HG02885 (cell line): Measurements from ENCODE around the gene C1QB.

Experiments
- ATAC-seq: cut with Tn5 transposase; IDR thresholded peaks from one replicate; pipeline ENCODE4 v1.9.1; 2021; ENCODE audit warnings: mild to moderate bottlenecking; ENCODE audit not compliant: unreplicated experiment, poor library complexity

The C1QB gene

GRCh38 chr1:22652881-22653316 is at the start of gene C1QB:
TSS of gene C1QB (plus strand) at chr1:22653236. CDS start at chr1:22659463, 6,227 bp downstream.
- ATAC-seq = no peak

- no peak for ATAC-seq
Observed at GRCh38 chr1:22606161-22606560, 46.9 kb upstream of the C1QB start.

DNA sequence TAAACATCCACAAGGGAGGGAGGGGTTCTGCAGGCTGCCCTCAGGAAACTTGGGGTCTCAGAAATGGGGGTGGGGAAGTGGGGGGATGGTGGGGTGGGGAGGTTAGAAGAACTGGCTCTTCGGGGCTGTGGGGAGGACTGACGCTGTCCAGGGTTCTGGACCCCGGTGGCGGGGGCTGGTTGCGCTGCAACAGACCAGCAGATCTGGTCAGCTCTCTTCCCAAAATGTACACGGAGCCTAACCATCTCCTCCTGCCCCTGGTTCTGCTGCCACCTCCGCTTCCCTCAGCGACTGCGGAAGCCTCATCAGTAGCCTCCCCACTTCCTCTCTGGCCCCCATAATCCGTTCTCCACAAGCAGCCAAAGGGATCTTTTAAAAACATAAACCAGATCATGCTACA is 45.9 kb upstream of the C1QB start:
- ATAC-seq = no peak

- ATAC-seq = no peak
Observed at GRCh38 chr1:22608361-22608760, 44.7 kb upstream of the C1QB start.

- ATAC-seq = no peak
Observed at GRCh38 chr1:22609291-22609690, 43.7 kb upstream of the C1QB start.

GRCh38 chr1:22611530-22611947 is 41.5 kb upstream of the C1QB start:
- ATAC-seq = no peak

GRCh38 chr1:22612671-22613571 is 40.1 kb upstream of the C1QB start:
- no peak for ATAC-seq

GRCh38 chr1:22613572-22613918 is 39.5 kb upstream of the C1QB start:
- ATAC-seq = no peak

GRCh38 chr1:22613951-22614350 is 39.1 kb upstream of the C1QB start:
- no peak for ATAC-seq

- ATAC-seq = no peak
Observed at GRCh38 chr1:22615886-22616285, 37.1 kb upstream of the C1QB start.

DNA sequence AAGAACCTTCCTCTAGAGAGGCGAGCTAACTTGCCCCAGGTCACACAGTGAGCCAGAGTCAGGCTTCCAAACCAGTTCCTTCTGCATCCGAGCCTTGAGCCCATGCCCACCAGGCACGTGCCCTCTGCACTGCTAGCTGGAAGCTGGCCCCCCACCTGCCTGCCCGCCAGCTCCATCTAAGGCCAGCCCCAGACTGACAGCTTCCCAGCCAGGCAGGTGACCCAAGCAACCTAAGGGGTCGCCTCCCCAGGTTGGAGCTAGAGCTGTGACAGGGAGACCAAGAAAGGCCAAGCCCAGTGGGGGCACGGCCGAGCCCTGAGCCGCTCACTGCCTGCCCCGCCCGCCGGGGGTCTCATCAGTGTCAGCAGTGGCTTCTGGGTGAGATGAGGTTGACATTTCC is 36.5 kb upstream of the C1QB start:
- no peak for ATAC-seq

DNA sequence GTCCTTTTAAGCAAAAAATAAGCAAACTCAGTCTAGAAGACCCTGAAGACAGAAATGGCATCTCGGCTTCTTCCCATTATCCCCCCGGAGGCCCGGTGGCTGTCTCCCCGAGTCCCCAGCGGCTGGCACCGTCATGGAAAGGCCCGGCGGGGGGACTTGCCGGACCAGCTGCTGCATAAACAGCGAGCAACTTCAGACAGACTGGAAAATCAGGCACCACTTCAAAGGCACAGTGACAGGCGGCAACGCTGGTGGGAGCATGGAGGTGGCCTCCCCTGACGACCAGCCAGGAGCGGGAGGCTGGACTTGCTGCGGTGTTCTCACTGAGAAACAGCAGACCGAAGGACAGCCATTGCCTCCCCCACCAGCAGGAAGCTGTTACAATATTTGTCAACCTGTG is 35.0 kb upstream of the C1QB start:
- no peak for ATAC-seq

- no peak for ATAC-seq
Observed at GRCh38 chr1:22619252-22619651, 33.8 kb upstream of the C1QB start.

- ATAC-seq = no peak
Observed at GRCh38 chr1:22619798-22620197, 33.2 kb upstream of the C1QB start.

DNA sequence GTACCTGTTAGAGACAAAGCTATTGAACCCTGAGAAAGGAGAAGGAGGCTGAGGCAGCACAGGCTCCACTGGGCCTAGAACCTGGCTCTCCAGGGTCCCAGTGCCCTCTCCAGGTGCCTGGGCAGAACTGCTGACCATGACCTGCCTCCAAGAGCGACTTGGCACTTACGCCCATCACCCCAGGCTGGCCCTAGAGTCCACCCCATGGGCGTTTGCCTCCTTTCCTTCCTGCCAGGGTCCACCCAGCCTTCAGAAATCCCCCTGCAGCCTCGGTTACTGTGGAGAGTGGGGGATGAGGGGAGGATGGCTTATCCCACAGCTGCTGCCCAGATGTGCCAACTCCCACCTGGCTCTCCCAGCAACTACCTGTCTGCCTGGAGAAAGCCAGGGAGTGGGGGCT is 31.3 kb upstream of the C1QB start:
- ATAC-seq = no peak

DNA sequence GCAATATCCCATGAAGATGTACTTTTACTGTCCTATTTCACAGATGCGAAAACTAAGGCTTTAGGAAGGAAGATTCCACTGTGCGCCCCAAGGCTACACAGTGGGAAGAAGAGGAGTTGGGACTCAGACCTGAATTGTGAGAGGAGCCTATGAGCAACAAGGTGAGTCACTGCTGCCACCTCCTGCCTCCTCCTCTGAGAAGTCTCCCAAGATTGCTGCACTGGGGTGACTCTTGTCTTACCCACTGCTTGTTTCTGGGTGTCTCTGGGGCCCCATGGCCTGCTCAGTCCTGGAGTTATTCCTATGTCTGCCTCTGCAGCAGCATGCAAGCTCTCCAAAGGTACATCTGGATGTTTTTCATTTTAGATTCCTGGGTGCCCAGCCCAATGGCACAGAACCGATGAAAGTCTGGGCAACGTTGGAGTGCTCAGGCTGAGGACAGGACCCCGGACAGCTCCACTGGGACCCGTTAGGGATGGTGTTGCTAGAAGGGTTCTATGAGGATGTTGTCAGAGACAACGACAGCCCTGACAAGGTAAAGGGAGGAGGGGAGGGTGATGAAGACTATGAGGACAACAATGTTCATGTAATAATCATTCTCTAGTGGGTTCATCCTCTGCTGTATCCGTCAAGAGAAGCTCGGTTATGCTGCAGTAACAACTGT is 27.6 kb upstream of the C1QB start:
- ATAC-seq = no peak

- no peak for ATAC-seq
Observed at GRCh38 chr1:22626237-22627157, 26.5 kb upstream of the C1QB start.

DNA sequence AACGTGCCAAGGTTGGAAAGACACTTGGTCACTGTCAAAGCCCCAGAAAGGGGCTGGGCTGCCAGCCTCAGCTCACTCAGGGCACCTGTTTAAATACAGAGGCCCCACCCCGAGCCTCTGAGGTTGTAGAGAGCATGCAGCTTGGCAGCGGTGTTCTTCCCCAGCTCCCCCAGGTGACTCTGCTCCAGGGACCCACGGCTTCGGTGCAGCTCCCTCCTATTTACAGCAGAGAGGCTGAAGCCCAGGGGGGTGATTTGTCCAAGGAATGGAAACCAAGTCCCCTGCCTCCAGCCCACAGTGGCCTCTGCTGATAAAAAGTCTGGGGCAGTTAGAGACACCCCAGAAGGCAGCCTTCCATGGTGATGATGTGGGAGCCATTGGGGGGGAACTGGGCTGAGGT is 25.7 kb upstream of the C1QB start:
- no peak for ATAC-seq

DNA sequence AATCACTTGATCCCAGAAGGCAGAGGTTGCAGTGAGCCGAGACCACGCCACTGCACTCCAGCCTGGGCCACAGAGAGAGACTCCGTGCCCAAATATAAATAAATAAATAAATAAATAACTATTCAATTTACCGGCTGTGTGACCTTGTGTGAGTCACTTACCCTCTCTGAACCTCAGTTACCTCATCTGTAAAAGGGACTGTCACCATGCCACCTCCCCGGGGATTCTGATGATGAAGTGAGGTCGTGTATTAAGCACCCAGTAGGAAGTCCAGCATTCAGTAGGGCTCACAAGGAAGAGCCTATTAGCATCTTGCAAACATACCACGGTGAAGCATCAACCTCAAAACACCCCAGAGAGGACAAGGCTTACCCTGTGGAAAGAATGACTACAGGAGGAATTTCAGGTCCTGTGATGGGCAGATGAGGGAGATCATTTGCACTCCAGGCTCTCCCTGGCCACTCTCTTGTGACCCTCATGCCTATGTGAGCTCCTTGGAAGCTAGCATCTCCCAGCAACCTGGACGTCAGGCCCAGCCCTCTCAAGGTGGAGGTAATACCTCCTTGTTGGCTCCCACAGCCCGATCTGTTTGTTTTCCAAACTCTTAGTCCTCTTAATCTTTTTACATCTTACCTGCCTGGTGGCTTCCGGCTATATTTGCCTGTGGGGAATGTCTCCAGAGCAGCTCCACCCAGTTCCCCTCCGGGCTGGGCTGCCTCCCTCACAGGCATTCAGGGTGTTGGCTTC is 24.2 kb upstream of the C1QB start:
- no peak for ATAC-seq

GRCh38 chr1:22629886-22630285 is 23.1 kb upstream of the C1QB start:
- ATAC-seq = no peak
